K562 (cell line): ENCODE results near the gene KIAA0319L. TPM values are rescaled to one million over a fixed set of nuclear protein-coding genes. Genes with fewer than 3 reads are reported as not detected.

Experiments
- AFF4 ChIP-seq: sonication (generic); formaldehyde crosslinking; IDR thresholded peaks from 2 replicates; pipeline ENCODE4 v1.8.0; 2023; ENCODE audit warnings: mild to moderate bottlenecking, missing genetic modification reagents
- CCAR2 ChIP-seq: fragments of 200-400 bp; formaldehyde crosslinking; IDR thresholded peaks from 2 replicates; pipeline ENCODE4 v1.6.1; 2017; ENCODE audit warnings: mild to moderate bottlenecking, low read depth, low read length
- HMGN3 ChIP-seq: IDR thresholded peaks from 2 replicates; pipeline ENCODE4 v1.6.1; 2011; ENCODE audit warnings: borderline replicate concordance, low read depth, mild to moderate bottlenecking, mixed read lengths, low read length; ENCODE audit not compliant: insufficient read length; ENCODE audit errors: extremely low read depth
- MAFG ChIP-seq: fragments of 450-650 bp; conservative IDR thresholded peaks from 2 replicates; pipeline ENCODE4 v1.6.1; 2016; ENCODE audit warnings: missing genetic modification characterization, missing compliant biosample characterization
- RAD51 ChIP-seq: fragments of 450-650 bp; IDR thresholded peaks from 2 replicates; pipeline ENCODE4 v1.7.1; 2016; ENCODE audit warnings: low read depth, mild to moderate bottlenecking, borderline replicate concordance
- TOE1 ChIP-seq, 2 experiments: fragments of 450-650 bp in 1 of 2; sonication (generic) in 1 of 2; formaldehyde crosslinking in 1 of 2; IDR thresholded peaks; 2 replicates each; pipeline versions ENCODE4 v1.7.1 to v1.8.0; 2016 to 2022; ENCODE audit warnings: borderline replicate concordance in 2 of 2, mild to moderate bottlenecking in 2 of 2, antibody characterized with exemption in 1 of 2, inconsistent platforms in 1 of 2, low read depth in 1 of 2, missing genetic modification reagents in 1 of 2, moderate library complexity in 1 of 2
- YY1 ChIP-seq, 3 experiments: IDR thresholded peaks; 2 replicates each; pipeline ENCODE4 v1.6.1; 2011; ENCODE audit warnings: low read length in 2 of 3, mild to moderate bottlenecking in 2 of 3, moderate library complexity in 2 of 3, borderline replicate concordance in 1 of 3, control low read depth in 1 of 3, low read depth in 1 of 3; ENCODE audit not compliant: insufficient read depth in 3 of 3, insufficient replicate concordance in 2 of 3, control insufficient read depth in 1 of 3, insufficient read length in 1 of 3; ENCODE audit errors: extremely low read depth in 1 of 3
- ZFP30 ChIP-seq: fragments of 250-450 bp; sonication (Bioruptor Pico); IDR thresholded peaks from 2 replicates; pipeline ENCODE4 v1.8.0; 2022; ENCODE audit warnings: moderate library complexity, mild to moderate bottlenecking, inconsistent platforms, borderline replicate concordance
- ZNF609 ChIP-seq: sonication (generic); formaldehyde crosslinking; IDR thresholded peaks from 2 replicates; pipeline ENCODE4 v1.8.1; 2023; ENCODE audit warnings: missing genetic modification reagents, mild to moderate bottlenecking, borderline replicate concordance
- polyA plus RNA-seq, 8 experiments: library from polyadenylated mRNA; depleted of rRNA in 4 of 8; stranded (reverse) in 5 of 8; unstranded in 3 of 8; fragments of >200 nt; fragmentation: Nextera tagmentation in 2 of 8; fragmentation: Illumina TruSeq in 1 of 8; extraction: Ambion mirVana in 2 of 8; extraction: Trizol in 1 of 8; gene quantifications; 2 replicates each; pipeline versions ENCODE4 v1.2.1 to v1.2.3, GENCODE V29; 2011 to 2014; ENCODE audit warnings: inconsistent platforms in 1 of 8, missing spikeins in 1 of 8
- total RNA-seq, 7 experiments: library from RNA; depleted of rRNA in 6 of 7; stranded (reverse); fragments of >200 nt in 6 of 7; fragmentation: Illumina TruSeq in 2 of 7; extraction: Trizol in 2 of 7; gene quantifications; 2 replicates each; pipeline versions ENCODE4 v1.2.1 to v1.2.3, GENCODE V29; 2011 to 2021; ENCODE audit warnings: low replicate concordance in 1 of 7
- TF ChIP-seq, protein P1 (sequence below): fragments of 250-450 bp; sonication (Bioruptor Pico); IDR thresholded peaks from 2 replicates; pipeline ENCODE4 v1.4.0; 2020

KIAA0319L gene
- total and polyA plus RNA-seq, 9 of the 15 experiments (the other 6 are each of a cell fraction or from before 2014, with no cell fraction given): 2.4 to 51.7 (median 27.4) TPM

GRCh38 chr1:35499652-35500176 is 57.5 kb downstream of the KIAA0319L start (continued):
- TF ChIP-seq AFF4 (CRISPR knock-in tag) (no peak), HMGN3 (peak; percentile 36), MAFG (tag) (no peak), ZFP30 (CRISPR knock-in tag) (no peak), TOE1 (IDR thresholded peaks at IDR 0.05; ENCODE audit: borderline replicate concordance) (no peak; the same call in 1 of the 2 replicates), TOE1 (CRISPR knock-in tag; IDR thresholded peaks at IDR 0.05; ENCODE audit: borderline replicate concordance, low read depth) (no peak), CCAR2 (no peak), YY1 (IDR thresholded peaks at IDR 0.05; ENCODE audit: borderline replicate concordance in 1 of 3, control insufficient read depth in 1 of 3, extremely low read depth in 1 of 3, insufficient read depth in 3 of 3, insufficient read length in 1 of 3, insufficient replicate concordance in 2 of 3, low read depth in 1 of 3, low read length in 2 of 3) (no peak), RAD51 (0 out of 2 replicates have a peak, but pooled peaks have one; percentile 12), ZNF609 (no peak)
- TF ChIP-seq, protein P1, sequence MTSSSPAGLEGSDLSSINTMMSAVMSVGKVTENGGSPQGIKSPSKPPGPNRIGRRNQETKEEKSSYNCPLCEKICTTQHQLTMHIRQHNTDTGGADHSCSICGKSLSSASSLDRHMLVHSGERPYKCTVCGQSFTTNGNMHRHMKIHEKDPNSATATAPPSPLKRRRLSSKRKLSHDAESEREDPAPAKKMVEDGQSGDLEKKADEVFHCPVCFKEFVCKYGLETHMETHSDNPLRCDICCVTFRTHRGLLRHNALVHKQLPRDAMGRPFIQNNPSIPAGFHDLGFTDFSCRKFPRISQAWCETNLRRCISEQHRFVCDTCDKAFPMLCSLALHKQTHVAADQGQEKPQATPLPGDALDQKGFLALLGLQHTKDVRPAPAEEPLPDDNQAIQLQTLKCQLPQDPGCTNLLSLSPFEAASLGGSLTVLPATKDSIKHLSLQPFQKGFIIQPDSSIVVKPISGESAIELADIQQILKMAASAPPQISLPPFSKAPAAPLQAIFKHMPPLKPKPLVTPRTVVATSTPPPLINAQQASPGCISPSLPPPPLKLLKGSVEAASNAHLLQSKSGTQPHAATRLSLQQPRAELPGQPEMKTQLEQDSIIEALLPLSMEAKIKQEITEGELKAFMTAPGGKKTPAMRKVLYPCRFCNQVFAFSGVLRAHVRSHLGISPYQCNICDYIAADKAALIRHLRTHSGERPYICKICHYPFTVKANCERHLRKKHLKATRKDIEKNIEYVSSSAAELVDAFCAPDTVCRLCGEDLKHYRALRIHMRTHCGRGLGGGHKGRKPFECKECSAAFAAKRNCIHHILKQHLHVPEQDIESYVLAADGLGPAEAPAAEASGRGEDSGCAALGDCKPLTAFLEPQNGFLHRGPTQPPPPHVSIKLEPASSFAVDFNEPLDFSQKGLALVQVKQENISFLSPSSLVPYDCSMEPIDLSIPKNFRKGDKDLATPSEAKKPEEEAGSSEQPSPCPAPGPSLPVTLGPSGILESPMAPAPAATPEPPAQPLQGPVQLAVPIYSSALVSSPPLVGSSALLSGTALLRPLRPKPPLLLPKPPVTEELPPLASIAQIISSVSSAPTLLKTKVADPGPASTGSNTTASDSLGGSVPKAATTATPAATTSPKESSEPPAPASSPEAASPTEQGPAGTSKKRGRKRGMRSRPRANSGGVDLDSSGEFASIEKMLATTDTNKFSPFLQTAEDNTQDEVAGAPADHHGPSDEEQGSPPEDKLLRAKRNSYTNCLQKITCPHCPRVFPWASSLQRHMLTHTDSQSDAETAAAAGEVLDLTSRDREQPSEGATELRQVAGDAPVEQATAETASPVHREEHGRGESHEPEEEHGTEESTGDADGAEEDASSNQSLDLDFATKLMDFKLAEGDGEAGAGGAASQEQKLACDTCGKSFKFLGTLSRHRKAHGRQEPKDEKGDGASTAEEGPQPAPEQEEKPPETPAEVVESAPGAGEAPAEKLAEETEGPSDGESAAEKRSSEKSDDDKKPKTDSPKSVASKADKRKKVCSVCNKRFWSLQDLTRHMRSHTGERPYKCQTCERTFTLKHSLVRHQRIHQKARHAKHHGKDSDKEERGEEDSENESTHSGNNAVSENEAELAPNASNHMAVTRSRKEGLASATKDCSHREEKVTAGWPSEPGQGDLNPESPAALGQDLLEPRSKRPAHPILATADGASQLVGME: no peak
